HEK293 (cell line): ENCODE results near the gene GPR180.

Experiments
- BCL11B ChIP-seq: fragments of 450-650 bp; formaldehyde crosslinking; IDR thresholded peaks from 2 replicates; pipeline ENCODE4 v1.5.1; 2016; ENCODE audit warnings: low read depth, missing biosample characterization, missing genetic modification characterization
- HOXC10 ChIP-seq: sonication (generic); formaldehyde crosslinking; IDR thresholded peaks from 2 replicates; pipeline ENCODE4 v1.8.1; 2023; ENCODE audit warnings: mild to moderate bottlenecking, missing genetic modification reagents
- HOXD13 ChIP-seq: sonication (generic); formaldehyde crosslinking; IDR thresholded peaks from 2 replicates; pipeline ENCODE4 v1.8.0; 2022; ENCODE audit warnings: missing genetic modification reagents, borderline replicate concordance
- SP3 ChIP-seq: fragments of 450-650 bp; formaldehyde crosslinking; IDR thresholded peaks from 2 replicates; pipeline ENCODE4 v1.5.1; 2016; ENCODE audit warnings: missing biosample characterization, missing genetic modification characterization
- TRIM28 ChIP-seq: IDR thresholded peaks from 2 replicates; pipeline ENCODE4 v1.6.1; 2011; ENCODE audit warnings: low read length, control low read depth, borderline replicate concordance
- ZNF248 ChIP-seq: fragments of 450-650 bp; formaldehyde crosslinking; IDR thresholded peaks from 2 replicates; pipeline ENCODE4 v1.5.1; 2017; ENCODE audit warnings: missing biosample characterization, missing genetic modification characterization
- ZNF280D ChIP-seq: fragments of 450-650 bp; formaldehyde crosslinking; IDR thresholded peaks from 2 replicates; pipeline ENCODE4 v1.5.1; 2016; ENCODE audit warnings: missing biosample characterization, missing genetic modification characterization
- ZNF292 ChIP-seq: fragments of 450-650 bp; formaldehyde crosslinking; IDR thresholded peaks from 2 replicates; pipeline ENCODE4 v1.5.1; 2016; ENCODE audit warnings: low read depth, missing biosample characterization, missing genetic modification characterization, borderline replicate concordance
- ZNF335 ChIP-seq: fragments of 450-650 bp; formaldehyde crosslinking; conservative IDR thresholded peaks from 2 replicates; pipeline ENCODE4 v1.5.1; 2016; ENCODE audit warnings: missing biosample characterization, missing genetic modification characterization
- ZNF354C ChIP-seq: fragments of 450-650 bp; formaldehyde crosslinking; IDR thresholded peaks from 2 replicates; pipeline ENCODE4 v1.5.1; 2016; ENCODE audit warnings: missing biosample characterization, missing genetic modification characterization, low read depth, borderline replicate concordance
- ZNF426 ChIP-seq: fragments of 450-650 bp; formaldehyde crosslinking; IDR thresholded peaks from 2 replicates; pipeline ENCODE4 v1.5.1; 2017; ENCODE audit warnings: missing biosample characterization, missing genetic modification characterization, mild to moderate bottlenecking, inconsistent platforms, moderate library complexity
- ZNF473 ChIP-seq: fragments of 450-650 bp; formaldehyde crosslinking; IDR thresholded peaks from 2 replicates; pipeline ENCODE4 v1.5.1; 2017; ENCODE audit warnings: missing biosample characterization, missing genetic modification characterization
- ZNF501 ChIP-seq: fragments of 450-650 bp; formaldehyde crosslinking; IDR thresholded peaks from 2 replicates; pipeline ENCODE4 v1.5.1; 2016; ENCODE audit warnings: missing biosample characterization, missing genetic modification characterization
- ZNF510 ChIP-seq: fragments of 450-650 bp; formaldehyde crosslinking; IDR thresholded peaks from 2 replicates; pipeline ENCODE4 v1.5.1; 2018; ENCODE audit warnings: mild to moderate bottlenecking, missing genetic modification characterization, missing biosample characterization; ENCODE audit not compliant: insufficient replicate concordance
- ZNF521 ChIP-seq: fragments of 450-650 bp; formaldehyde crosslinking; IDR thresholded peaks from 2 replicates; pipeline ENCODE4 v1.5.1; 2017; ENCODE audit warnings: missing biosample characterization, mild to moderate bottlenecking, missing genetic modification characterization
- ZNF544 ChIP-seq: fragments of 450-650 bp; formaldehyde crosslinking; IDR thresholded peaks from 2 replicates; pipeline ENCODE4 v1.5.0; 2017; ENCODE audit warnings: missing biosample characterization, missing genetic modification characterization
- ZNF571 ChIP-seq: fragments of 450-650 bp; formaldehyde crosslinking; IDR thresholded peaks from 2 replicates; pipeline ENCODE4 v1.5.0; 2017; ENCODE audit warnings: missing biosample characterization, missing genetic modification characterization
- ZNF654 ChIP-seq: fragments of 450-650 bp; formaldehyde crosslinking; IDR thresholded peaks from 2 replicates; pipeline ENCODE4 v1.5.1; 2016; ENCODE audit warnings: low read depth, missing biosample characterization, missing genetic modification characterization
- ZNF660 ChIP-seq: fragments of 450-650 bp; IDR thresholded peaks from 2 replicates; pipeline ENCODE4 v1.5.1; 2018; ENCODE audit warnings: missing biosample characterization, mild to moderate bottlenecking, missing genetic modification characterization
- ZNF670 ChIP-seq: fragments of 450-650 bp; formaldehyde crosslinking; IDR thresholded peaks from 2 replicates; pipeline ENCODE4 v1.5.1; 2016; ENCODE audit warnings: missing biosample characterization, missing genetic modification characterization, low read depth
- ZNF692 ChIP-seq: fragments of 450-650 bp; formaldehyde crosslinking; IDR thresholded peaks from 2 replicates; pipeline ENCODE4 v1.5.1; 2016; ENCODE audit warnings: missing biosample characterization, missing genetic modification characterization
- ZNF747 ChIP-seq: fragments of 450-650 bp; formaldehyde crosslinking; IDR thresholded peaks from 2 replicates; pipeline ENCODE4 v1.5.1; 2016; ENCODE audit warnings: missing biosample characterization, missing genetic modification characterization
- ZNF768 ChIP-seq: fragments of 450-650 bp; formaldehyde crosslinking; IDR thresholded peaks from 2 replicates; pipeline ENCODE4 v1.5.1; 2018; ENCODE audit warnings: missing biosample characterization, mild to moderate bottlenecking, missing genetic modification characterization
- ZSCAN16 ChIP-seq: fragments of 450-650 bp; formaldehyde crosslinking; IDR thresholded peaks from 2 replicates; pipeline ENCODE4 v1.5.1; 2016; ENCODE audit warnings: missing biosample characterization, missing genetic modification characterization
- ZSCAN4 ChIP-seq: fragments of 450-650 bp; formaldehyde crosslinking; IDR thresholded peaks from 2 replicates; pipeline ENCODE4 v1.5.1; 2017; ENCODE audit warnings: missing biosample characterization, missing genetic modification characterization
- TF ChIP-seq, protein P1 (sequence below): fragments of 450-650 bp; IDR thresholded peaks from 2 replicates; pipeline ENCODE4 v1.5.1; 2018; ENCODE audit warnings: missing biosample characterization, missing genetic modification characterization
- TF ChIP-seq, protein P2 (sequence below): fragments of 450-650 bp; formaldehyde crosslinking; optimal IDR thresholded peaks from 2 replicates; pipeline ENCODE3; 2016; ENCODE audit warnings: missing biosample characterization, mild to moderate bottlenecking, missing genetic modification characterization

The GPR180 gene

GRCh38 chr13:94601446-94602431 is at the start of gene GPR180 (continued):
- TF ChIP-seq ZNF692 (tag by site-specific recombination), result peak; percentile 80
- no peak for TF ChIP-seq BCL11B
- TF ChIP-seq ZNF660, result no peak
- TF ChIP-seq ZNF292, result no peak
- no peak for TF ChIP-seq HOXD13 (CRISPR knock-in tag)
- TF ChIP-seq ZNF654 (tag by site-specific recombination), result no peak
- TF ChIP-seq ZNF571, result no peak
- TF ChIP-seq ZNF510 (tag by site-specific recombination), result peak; percentile 93
- TF ChIP-seq, protein P1, sequence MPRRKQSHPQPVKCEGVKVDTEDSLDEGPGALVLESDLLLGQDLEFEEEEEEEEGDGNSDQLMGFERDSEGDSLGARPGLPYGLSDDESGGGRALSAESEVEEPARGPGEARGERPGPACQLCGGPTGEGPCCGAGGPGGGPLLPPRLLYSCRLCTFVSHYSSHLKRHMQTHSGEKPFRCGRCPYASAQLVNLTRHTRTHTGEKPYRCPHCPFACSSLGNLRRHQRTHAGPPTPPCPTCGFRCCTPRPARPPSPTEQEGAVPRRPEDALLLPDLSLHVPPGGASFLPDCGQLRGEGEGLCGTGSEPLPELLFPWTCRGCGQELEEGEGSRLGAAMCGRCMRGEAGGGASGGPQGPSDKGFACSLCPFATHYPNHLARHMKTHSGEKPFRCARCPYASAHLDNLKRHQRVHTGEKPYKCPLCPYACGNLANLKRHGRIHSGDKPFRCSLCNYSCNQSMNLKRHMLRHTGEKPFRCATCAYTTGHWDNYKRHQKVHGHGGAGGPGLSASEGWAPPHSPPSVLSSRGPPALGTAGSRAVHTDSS, result no peak; the same call in 1 of the 2 replicates
- TF ChIP-seq ZNF521 (tag by site-specific recombination), result no peak
- no peak for TF ChIP-seq ZNF544 (tag by site-specific recombination)
- TF ChIP-seq ZNF747 (tag by site-specific recombination), result no peak
- TF ChIP-seq ZNF280D (tag by site-specific recombination), result no peak
- TF ChIP-seq ZNF768 (tag by site-specific recombination), result no peak
- no peak for TF ChIP-seq ZNF426 (tag by site-specific recombination)
- no peak for TF ChIP-seq ZSCAN16 (tag by site-specific recombination)
- peak; percentile 75 for TF ChIP-seq SP3 (tag by site-specific recombination)
- TF ChIP-seq ZNF248 (tag by site-specific recombination), result no peak
- TF ChIP-seq ZNF670, result no peak
- peak; percentile 86 for TF ChIP-seq ZNF501 (tag by site-specific recombination)
- TF ChIP-seq ZSCAN4, result no peak
- TF ChIP-seq, protein P2, sequence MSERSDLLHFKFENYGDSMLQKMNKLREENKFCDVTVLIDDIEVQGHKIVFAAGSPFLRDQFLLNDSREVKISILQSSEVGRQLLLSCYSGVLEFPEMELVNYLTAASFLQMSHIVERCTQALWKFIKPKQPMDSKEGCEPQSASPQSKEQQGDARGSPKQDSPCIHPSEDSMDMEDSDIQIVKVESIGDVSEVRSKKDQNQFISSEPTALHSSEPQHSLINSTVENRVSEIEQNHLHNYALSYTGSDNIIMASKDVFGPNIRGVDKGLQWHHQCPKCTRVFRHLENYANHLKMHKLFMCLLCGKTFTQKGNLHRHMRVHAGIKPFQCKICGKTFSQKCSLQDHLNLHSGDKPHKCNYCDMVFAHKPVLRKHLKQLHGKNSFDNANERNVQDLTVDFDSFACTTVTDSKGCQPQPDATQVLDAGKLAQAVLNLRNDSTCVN (tag by site-specific recombination), result peak; percentile 67
- peak; percentile 82; the same call in 1 of the 2 replicates for TF ChIP-seq ZNF335 (tag by site-specific recombination)
- peak; percentile 39; the same call in 1 of the 2 replicates for TF ChIP-seq TRIM28
- no peak for TF ChIP-seq ZNF473 (tag by site-specific recombination)
- TF ChIP-seq ZNF354C, result no peak
- no peak for TF ChIP-seq HOXC10
